Mesothelial cell of epicardium (in vitro differentiated cells): Measurements from ENCODE around the gene PTPRF. TPM values are rescaled to one million over a fixed set of nuclear protein-coding genes. Genes with fewer than 3 reads are reported as not detected.

Experiments used
- DNase-seq, 2 experiments: peaks; one replicate each; pipeline ENCODE4 v3.0.0; 2021; ENCODE audit warnings: low spot score in 2 of 2; ENCODE audit not compliant: unreplicated experiment in 2 of 2
- H3K27ac Mint-ChIP-seq: 2 replicates; pipeline ENCODE4 v1.8.0; 2021; ENCODE audit warnings: mixed read lengths
- H3K27me3 Mint-ChIP-seq: 2 replicates; pipeline ENCODE4 v1.8.0; 2021; ENCODE audit warnings: low read depth, mixed read lengths
- H3K36me3 Mint-ChIP-seq: 2 replicates; pipeline ENCODE4 v1.8.0; 2021; ENCODE audit warnings: mixed read lengths
- H3K4me1 Mint-ChIP-seq: 2 replicates; pipeline ENCODE4 v1.8.0; 2021; ENCODE audit warnings: mixed read lengths
- H3K4me3 Mint-ChIP-seq: 2 replicates; pipeline ENCODE4 v1.8.0; 2021; ENCODE audit warnings: mild to moderate bottlenecking, moderate library complexity, mixed read lengths
- H3K9me3 Mint-ChIP-seq: 2 replicates; pipeline ENCODE4 v1.8.0; 2021; ENCODE audit warnings: mixed read lengths
- total RNA-seq: library from RNA; stranded (reverse); gene quantifications from 3 replicates; pipeline ENCODE4 v1.2.1, GENCODE V29; 2021
- TF ChIP-seq, protein P1 (sequence below): fragments of 200-600 bp; sonication (generic); IDR thresholded peaks from one replicate; pipeline ENCODE4 v1.5.0; 2021; ENCODE audit warnings: antibody characterized with exemption; ENCODE audit not compliant: unreplicated experiment

Gene PTPRF
- total RNA-seq, 1 donor from 2014 or later, result 464 TPM

DNA sequence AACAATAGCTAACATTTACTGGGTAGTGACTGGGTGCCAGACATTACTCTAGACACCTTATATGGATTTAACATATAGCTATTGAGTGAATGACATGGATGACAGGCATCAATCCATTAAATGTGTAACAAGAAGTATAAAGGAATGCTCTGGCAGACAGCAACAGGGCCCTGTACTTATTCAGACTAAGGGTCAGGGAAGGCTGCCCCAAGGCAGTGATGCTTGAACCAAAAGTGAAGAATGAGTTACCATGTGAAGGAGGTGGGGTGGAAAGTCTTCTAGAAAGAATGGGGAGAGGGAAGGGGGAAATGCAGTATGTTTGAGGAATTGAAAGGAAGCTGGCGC is 8.3 kb upstream of the PTPRF start:
- DNase-seq, result no peak
- Mint-ChIP-seq H3K9me3 (peaks cover under 1% of the 10 kb centered on the region), H3K36me3 (no peaks in the 10 kb centered on the region), H3K4me3 (no peak overlapping the region), H3K4me1 (peaks cover 14% of the 10 kb centered on the region), H3K27ac (no peak overlapping the region), H3K27me3 (peaks cover 6% of the 10 kb centered on the region)
- TF ChIP-seq, protein P1, sequence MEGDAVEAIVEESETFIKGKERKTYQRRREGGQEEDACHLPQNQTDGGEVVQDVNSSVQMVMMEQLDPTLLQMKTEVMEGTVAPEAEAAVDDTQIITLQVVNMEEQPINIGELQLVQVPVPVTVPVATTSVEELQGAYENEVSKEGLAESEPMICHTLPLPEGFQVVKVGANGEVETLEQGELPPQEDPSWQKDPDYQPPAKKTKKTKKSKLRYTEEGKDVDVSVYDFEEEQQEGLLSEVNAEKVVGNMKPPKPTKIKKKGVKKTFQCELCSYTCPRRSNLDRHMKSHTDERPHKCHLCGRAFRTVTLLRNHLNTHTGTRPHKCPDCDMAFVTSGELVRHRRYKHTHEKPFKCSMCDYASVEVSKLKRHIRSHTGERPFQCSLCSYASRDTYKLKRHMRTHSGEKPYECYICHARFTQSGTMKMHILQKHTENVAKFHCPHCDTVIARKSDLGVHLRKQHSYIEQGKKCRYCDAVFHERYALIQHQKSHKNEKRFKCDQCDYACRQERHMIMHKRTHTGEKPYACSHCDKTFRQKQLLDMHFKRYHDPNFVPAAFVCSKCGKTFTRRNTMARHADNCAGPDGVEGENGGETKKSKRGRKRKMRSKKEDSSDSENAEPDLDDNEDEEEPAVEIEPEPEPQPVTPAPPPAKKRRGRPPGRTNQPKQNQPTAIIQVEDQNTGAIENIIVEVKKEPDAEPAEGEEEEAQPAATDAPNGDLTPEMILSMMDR, result no peak

DNA sequence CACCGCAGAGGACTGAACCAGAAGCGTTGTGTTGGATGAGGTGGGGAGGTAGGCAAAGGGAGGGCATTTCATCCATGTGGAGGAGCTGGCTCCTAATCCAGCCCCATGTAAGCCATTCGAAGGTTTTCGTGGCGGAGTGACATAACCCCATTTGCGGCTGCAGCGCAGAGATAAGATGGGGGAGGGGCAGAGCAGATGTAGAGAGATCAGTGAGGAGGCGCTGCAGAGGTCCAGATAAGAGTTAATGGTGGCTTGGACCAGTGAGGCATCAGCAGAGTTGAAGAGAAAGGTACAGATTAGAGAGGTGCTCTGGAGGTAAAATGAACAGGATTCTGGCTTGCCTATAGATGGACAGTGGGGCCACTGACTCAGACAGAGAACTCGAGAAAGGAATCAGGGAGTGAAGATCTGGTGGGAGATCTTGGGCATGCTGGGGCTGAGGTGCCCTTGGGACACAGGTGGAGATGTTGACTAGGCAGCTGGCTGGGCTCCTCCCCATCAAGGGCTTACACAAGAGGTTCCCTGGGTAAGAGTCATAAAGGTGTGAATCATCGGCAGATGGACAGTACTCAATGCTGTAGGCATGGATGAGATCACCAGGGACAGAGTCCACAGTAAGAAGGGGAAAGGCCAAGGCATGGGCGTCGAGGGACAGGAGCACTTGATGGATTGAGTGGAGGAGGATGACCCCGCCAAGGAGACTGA is 7.8 kb upstream of the PTPRF start:
- Mint-ChIP-seq H3K9me3 (no peaks in the 10 kb centered on the region), H3K27me3 (peaks cover 6% of the 10 kb centered on the region), H3K36me3 (no peaks in the 10 kb centered on the region), H3K4me3 (no peak overlapping the region), H3K4me1 (peaks cover 14% of the 10 kb centered on the region), H3K27ac (no peak overlapping the region)
- no peak for DNase-seq
- TF ChIP-seq, protein P1, result no peak

DNA sequence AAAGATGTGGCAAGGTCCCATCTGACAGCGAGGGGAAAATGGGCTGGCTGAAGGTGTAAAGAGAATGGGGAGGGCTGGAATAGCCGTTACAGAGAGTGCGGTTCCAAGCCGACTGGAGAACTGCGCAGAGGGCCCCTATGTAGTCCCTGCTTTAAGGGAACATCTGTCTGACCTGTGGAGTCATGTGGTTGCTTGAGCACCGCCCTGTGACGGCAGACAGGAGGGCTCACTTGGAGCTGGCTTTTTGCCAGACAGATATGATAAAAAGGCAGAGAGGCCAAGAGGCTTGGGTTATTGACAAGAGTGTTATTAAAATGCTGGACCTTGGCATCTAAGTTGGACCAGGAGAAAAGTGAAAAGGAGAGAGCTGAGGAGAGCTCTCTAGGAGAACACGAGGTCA is 5.9 kb upstream of the PTPRF start:
- TF ChIP-seq, protein P1, result no peak
- Mint-ChIP-seq H3K9me3 (no peaks in the 10 kb centered on the region), H3K36me3 (no peaks in the 10 kb centered on the region), H3K4me1 (peaks cover 22% of the 10 kb centered on the region), H3K27ac (no peak overlapping the region), H3K4me3 (no peak overlapping the region), H3K27me3 (no peaks in the 10 kb centered on the region)
- DNase-seq, result no peak

DNA sequence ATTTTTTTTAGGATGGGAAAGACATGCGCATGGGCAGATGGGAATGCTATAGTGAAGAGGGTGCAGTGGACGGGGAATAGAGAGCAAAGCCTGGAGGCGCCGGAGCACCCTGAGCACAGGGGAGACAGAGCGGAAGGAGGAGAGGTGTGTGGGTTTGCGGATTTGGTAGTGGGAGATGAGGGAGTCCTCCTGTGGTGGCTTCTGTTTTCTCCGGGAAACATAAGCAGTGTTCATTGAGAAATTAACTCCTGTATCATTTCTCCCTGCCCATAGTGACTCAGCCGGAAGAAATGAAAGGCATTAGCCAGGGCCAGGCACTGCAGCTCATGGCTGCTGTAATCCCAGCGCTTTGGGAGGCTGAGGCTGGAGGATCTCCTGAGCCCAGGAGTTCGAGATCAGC is 4.7 kb upstream of the PTPRF start:
- peaks cover 30% of the 10 kb centered on the region for H3K4me1 Mint-ChIP-seq
- TF ChIP-seq, protein P1, result no peak
- H3K9me3 Mint-ChIP-seq, result no peaks in the 10 kb centered on the region
- no peaks in the 10 kb centered on the region for H3K27me3 Mint-ChIP-seq
- DNase-seq, result no peak
- peak overlapping the region; percentile 37 for H3K27ac Mint-ChIP-seq
- H3K4me3 Mint-ChIP-seq, result no peak overlapping the region
- H3K36me3 Mint-ChIP-seq, result no peaks in the 10 kb centered on the region

DNA sequence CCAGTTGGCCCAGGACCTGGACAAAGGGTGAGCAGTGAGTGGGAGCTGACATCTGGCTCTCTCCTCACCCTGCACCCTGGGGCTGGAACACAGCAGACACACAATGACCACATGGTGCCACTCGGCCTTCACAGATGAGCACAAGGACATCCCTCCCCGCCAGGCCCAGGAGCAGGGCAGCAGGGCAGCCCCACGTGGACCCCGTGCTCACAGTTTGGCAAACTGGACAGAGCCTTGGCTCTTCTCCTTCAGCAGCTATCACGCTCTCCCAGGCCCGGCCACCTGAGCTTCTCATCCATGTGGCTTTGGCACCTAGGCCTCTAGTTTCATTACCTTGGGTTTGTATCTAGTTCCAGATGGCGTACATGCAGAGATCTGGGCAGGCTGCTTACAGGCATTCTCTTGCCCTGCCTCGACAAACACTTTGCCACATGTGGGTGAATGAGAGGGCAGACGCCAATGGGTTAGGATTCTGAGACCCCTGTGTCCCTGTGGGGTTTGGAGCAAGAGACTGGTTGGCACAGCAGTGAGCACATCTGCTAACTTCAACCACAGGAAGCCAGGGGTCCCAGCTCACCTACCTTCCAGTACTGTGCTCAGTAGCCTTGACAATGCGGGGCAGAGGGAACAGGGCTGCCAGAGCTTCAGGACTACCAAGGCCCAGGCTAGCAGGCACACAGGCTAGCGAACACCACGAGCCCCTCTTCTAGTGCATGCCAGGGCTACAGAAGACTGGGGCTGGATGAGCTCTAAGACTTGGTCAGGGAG is 3.4 kb upstream of the PTPRF start:
- no peaks in the 10 kb centered on the region for H3K9me3 Mint-ChIP-seq
- TF ChIP-seq, protein P1, result no peak
- DNase-seq, result no peak
- H3K4me3 Mint-ChIP-seq, result no peak overlapping the region
- H3K27ac Mint-ChIP-seq, result no peak overlapping the region
- peaks cover 35% of the 10 kb centered on the region for H3K4me1 Mint-ChIP-seq
- no peaks in the 10 kb centered on the region for H3K36me3 Mint-ChIP-seq
- H3K27me3 Mint-ChIP-seq, result no peaks in the 10 kb centered on the region
